Gastrocnemius medialis (tissue), 4 donors: ENCODE results near the gene TXNL4A. TPM values are rescaled to one million over a fixed set of nuclear protein-coding genes. Genes with fewer than 3 reads are reported as not detected.

Source experiments
- ATAC-seq, 2 donors: fragments of 150-250 bp; one replicate each; pipeline ENCODE4 v1.9.1; 2016
- DNase-seq, 2 donors: peaks; one replicate each; pipeline ENCODE4 v3.0.0-alpha.2; 2019
- H3K27ac ChIP-seq, 4 donors: fragments of 200-600 bp; sonication (generic); 1 replicate in 1 of 4; 2 replicates in 3 of 4; pipeline ENCODE4 v1.5.1; 2016 to 2018; ENCODE audit warnings: mild to moderate bottlenecking in 2 of 4, moderate library complexity in 1 of 4
- H3K27me3 ChIP-seq, 3 donors: fragments of 200-600 bp; sonication (generic) in 2 of 3; 1 replicate in 1 of 3; 2 replicates in 2 of 3; pipeline versions ENCODE4 v1.5.1 to v1.6.0; 2016 to 2019; ENCODE audit warnings: mild to moderate bottlenecking in 1 of 3, moderate library complexity in 1 of 3
- H3K36me3 ChIP-seq, 2 donors: fragments of 200-600 bp; sonication (generic) in 1 of 2; one replicate each; pipeline ENCODE4 v1.5.1; 2017 to 2018
- H3K4me1 ChIP-seq, 2 donors: fragments of 200-600 bp; sonication (generic) in 1 of 2; one replicate each; pipeline ENCODE4 v1.5.1; 2016 to 2017; ENCODE audit warnings: mild to moderate bottlenecking in 2 of 2
- H3K4me3 ChIP-seq, 4 donors: fragments of 200-600 bp; sonication (generic) in 3 of 4; 1 replicate in 1 of 4; 2 replicates in 3 of 4; pipeline ENCODE4 v1.5.1; 2016 to 2019; ENCODE audit warnings: mild to moderate bottlenecking in 2 of 4
- H3K9me3 ChIP-seq, 3 donors: fragments of 200-600 bp; sonication (generic) in 2 of 3; 1 replicate in 1 of 3; 2 replicates in 2 of 3; pipeline ENCODE4 v1.5.1; 2016 to 2019
- CTCF ChIP-seq, 5 experiments: fragments of 450-650 bp in 3 of 5; fragments of 200-600 bp in 2 of 5; sonication (generic) in 2 of 5; IDR thresholded peaks in 4 of 5; conservative IDR thresholded peaks in 1 of 5; 1 replicate in 4 of 5; 2 replicates in 1 of 5; pipeline ENCODE4 v1.5.1; 2016 to 2019; ENCODE audit warnings: antibody characterized with exemption in 5 of 5, mild to moderate bottlenecking in 3 of 5, moderate library complexity in 3 of 5
- POLR2A ChIP-seq, 2 donors: fragments of 450-650 bp; IDR thresholded peaks; one replicate each; pipeline ENCODE4 v1.6.1; 2017; ENCODE audit warnings: antibody characterized with exemption in 2 of 2, mild to moderate bottlenecking in 2 of 2, moderate library complexity in 2 of 2
- in situ Hi-C, 4 donors: fragments of 200-750 bp; cut with MboI; loops; one replicate each; pipeline versions ENCODE4 v1.15.0 to v1.8.0; 2017; ENCODE audit warnings: low sequenced_read_pairs in 4 of 4
- intact Hi-C: fragments of 100-400 bp; cut with DNase I; formaldehyde crosslinking; loops from one replicate; pipeline ENCODE4 v1.15.1; 2023; ENCODE audit warnings: low total_unique reads
- total RNA-seq, 4 donors: library from RNA; depleted of rRNA; stranded (reverse); fragments of >200 nt; gene quantifications; one replicate each; pipeline versions ENCODE4 v1.1.0 to v1.2.3, GENCODE V29; 2016

TXNL4A gene
- total RNA-seq, result 100 to 1,000 TPM in 1 of 4 donors, 10 to 100 TPM in 3; 39.9 to 105 (median 66.4) TPM

- in situ Hi-C loops (loop anchor here in 1 of 4 donors (10.0 kb wide), 1 partner anchor 46 kb away; the partner anchor contains the start of gene RBFA), intact Hi-C loops (loop anchor here (1.0 to 5.0 kb wide), 4 partner anchors 24 to 311 kb away; partner anchors contain the start of genes CTDP1, HSBP1L1, RBFA and SLC66A2)
- peaks cover 15 to 23% of the 10 kb centered on the region in 2 donors for H3K4me1 ChIP-seq
- peak; percentile 96 to 98 for ATAC-seq
- H3K27me3 ChIP-seq, result no peaks in the 10 kb centered on the region
- peak within 1 kb of the TSS; percentile 84 to 99 (median 89) for H3K4me3 ChIP-seq
- H3K27ac ChIP-seq, result peak within 1 kb of the TSS; percentile 94 to 100 (median 96)
- no peak for TF ChIP-seq CTCF (IDR thresholded peaks at IDR 0.05 in 4 of 5, conservative IDR thresholded peaks at IDR 0.05 in 1 of 5)
- TF ChIP-seq POLR2A (IDR thresholded peaks at IDR 0.05), result peak; percentile 81 to 93
- peak; percentile 70 to 84 for DNase-seq
- H3K36me3 ChIP-seq, result no peaks in the 10 kb centered on the region
- no peaks in the 10 kb centered on the region for H3K9me3 ChIP-seq
Measured at GRCh38 chr18:79988451-79989194, at the start of gene TXNL4A. Gene TXNL4A, minus strand, starts transcription at chr18:79988563. Its CDS starts 171 bp downstream, at chr18:79988392.

DNA sequence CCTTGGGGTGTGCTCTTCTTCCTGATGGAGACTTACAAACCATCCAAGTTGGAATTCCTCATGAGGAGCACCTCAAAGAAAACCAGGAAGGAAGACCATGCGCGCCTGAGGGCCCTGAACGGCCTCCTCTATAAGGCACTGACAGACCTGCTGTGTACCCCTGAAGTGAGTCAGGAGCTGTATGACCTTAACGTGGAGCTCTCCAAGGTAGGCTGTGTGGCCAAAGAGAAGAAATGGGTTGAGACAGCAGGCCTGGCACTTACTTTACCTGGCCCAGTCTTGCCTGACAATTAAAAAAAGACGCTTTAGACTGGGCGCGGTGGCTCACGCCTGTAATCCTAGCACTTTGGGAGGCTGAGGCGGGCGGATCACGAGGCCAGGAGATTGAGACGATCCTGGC is 48.9 kb upstream of the TXNL4A start:
- Histone ChIP-seq H3K36me3 (no peaks in the 10 kb centered on the region), H3K27me3 (no peaks in the 10 kb centered on the region), H3K4me1 (peaks cover 12 to 16% of the 10 kb centered on the region in 2 donors), H3K27ac (no peak overlapping the region), H3K9me3 (no peaks in the 10 kb centered on the region), H3K4me3 (no peak overlapping the region)
- intact Hi-C loops, result loop anchor here (10.0 kb wide), 1 partner anchor 532 kb away; no protein-coding TSS in a partner anchor
- ATAC-seq (no peak), DNase-seq (no peak)
- TF ChIP-seq CTCF (IDR thresholded peaks at IDR 0.05 in 4 of 5, conservative IDR thresholded peaks at IDR 0.05 in 1 of 5) (no peak), POLR2A (IDR thresholded peaks at IDR 0.05) (no peak)
- in situ Hi-C loops, result loop anchor here in 1 of 4 donors (10.0 kb wide), 1 partner anchor 52 kb away; the partner anchor contains the start of gene TXNL4A

- Histone ChIP-seq H3K4me1 (peaks cover 12 to 16% of the 10 kb centered on the region in 2 donors), H3K27me3 (no peaks in the 10 kb centered on the region), H3K4me3 (no peak overlapping the region), H3K27ac (no peak overlapping the region), H3K9me3 (no peaks in the 10 kb centered on the region), H3K36me3 (no peaks in the 10 kb centered on the region)
- DNase-seq (no peak), ATAC-seq (no peak)
- TF ChIP-seq CTCF (IDR thresholded peaks at IDR 0.05 in 4 of 5, conservative IDR thresholded peaks at IDR 0.05 in 1 of 5), result no peak
- TF ChIP-seq POLR2A (IDR thresholded peaks at IDR 0.05), result no peak
- intact Hi-C loops, result loop anchor here (2.0 to 10.0 kb wide), 2 partner anchors 73 to 531 kb away; partner anchors contain the start of gene ADNP2
- in situ Hi-C loops, result loop anchor here in 1 of 4 donors (10.0 kb wide), 1 partner anchor 51 kb away; the partner anchor contains the start of gene TXNL4A
Measured at GRCh38 chr18:80035997-80036396, 47.6 kb upstream of the TXNL4A start.

- ATAC-seq, result no peak
- DNase-seq, result no peak
- Histone ChIP-seq H3K27ac (peak overlapping the region; percentile 82 to 94 (median 87)), H3K4me1 (peaks cover 12 to 16% of the 10 kb centered on the region in 2 donors), H3K27me3 (no peaks in the 10 kb centered on the region), H3K9me3 (no peaks in the 10 kb centered on the region), H3K4me3 (peak overlapping the region; percentile 66 to 100 (median 83)), H3K36me3 (no peaks in the 10 kb centered on the region)
- intact Hi-C loops, result loop anchor here (1.0 to 10.0 kb wide), 4 partner anchors 47 to 530 kb away; partner anchors contain the start of genes ADNP2, SLC66A2 and TXNL4A
- peak in 1 of 5 experiments; percentile 5 for TF ChIP-seq CTCF (IDR thresholded peaks at IDR 0.05 in 4 of 5, conservative IDR thresholded peaks at IDR 0.05 in 1 of 5)
- TF ChIP-seq POLR2A (IDR thresholded peaks at IDR 0.05), result no peak
- in situ Hi-C loops, result loop anchor here in 1 of 4 donors (10.0 kb wide), 1 partner anchor 50 kb away; the partner anchor contains the start of gene TXNL4A
Measured at GRCh38 chr18:80034852-80035406, 46.6 kb upstream of the TXNL4A start.
